Measurements from ENCODE around the gene TARS3.
A peak's percentile ranks its signal among the peaks of the same experiment; 100 is the strongest.
"Not testable (repeated sequence)": the region's sequence is repeated elsewhere in the genome, so short reads cannot be mapped to it uniquely, and the experiment has no call there.

Gene TARS3

DNA sequence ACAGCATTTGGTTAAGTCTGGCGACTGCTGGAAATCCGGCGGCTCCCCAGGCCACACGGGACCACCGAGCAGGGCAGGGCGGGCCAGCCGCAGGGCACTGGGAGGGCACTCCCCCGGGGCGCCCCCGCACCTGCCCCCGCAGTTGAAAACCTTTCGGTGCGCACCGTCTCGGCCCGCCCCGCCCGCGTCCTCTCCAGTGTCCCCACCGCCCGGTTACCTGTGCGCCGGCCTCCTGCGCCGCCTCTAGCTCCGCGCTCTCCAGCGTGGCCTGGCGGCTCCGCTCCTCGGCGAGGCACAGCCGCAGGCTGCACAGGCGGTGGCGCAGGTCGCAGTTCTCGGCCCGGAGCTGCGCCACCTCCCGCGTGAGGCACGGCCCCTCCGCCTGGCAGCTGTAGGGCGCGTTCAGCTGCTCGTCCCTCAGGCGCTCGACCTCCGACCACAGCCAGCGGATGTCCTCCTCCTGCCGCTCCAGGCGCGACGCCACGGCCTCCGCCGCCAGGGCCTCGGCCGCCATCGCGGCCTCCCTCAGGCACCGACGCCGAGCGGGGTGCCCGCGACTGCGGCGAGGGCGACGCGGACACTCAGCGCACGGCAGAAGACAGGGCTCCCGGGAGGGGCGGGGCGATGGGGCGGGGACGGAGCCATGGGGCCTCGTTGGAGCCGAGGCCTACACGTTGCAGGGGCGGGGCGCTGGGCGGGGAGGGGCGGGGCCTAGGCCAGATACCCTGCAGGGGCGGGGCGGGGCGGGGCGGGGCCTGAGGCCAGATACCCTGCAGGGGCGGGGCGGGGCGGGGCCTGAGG, at the start of gene TARS3:
Gene TARS3, minus strand, starts transcription at position 600 of the 801 bp plus-strand sequence. Its CDS starts 86 bp downstream, at position 514.
- peak; percentile 95 for DNase-seq (ENCODE audit: low spot score)
- TF ChIP-seq, protein P1, sequence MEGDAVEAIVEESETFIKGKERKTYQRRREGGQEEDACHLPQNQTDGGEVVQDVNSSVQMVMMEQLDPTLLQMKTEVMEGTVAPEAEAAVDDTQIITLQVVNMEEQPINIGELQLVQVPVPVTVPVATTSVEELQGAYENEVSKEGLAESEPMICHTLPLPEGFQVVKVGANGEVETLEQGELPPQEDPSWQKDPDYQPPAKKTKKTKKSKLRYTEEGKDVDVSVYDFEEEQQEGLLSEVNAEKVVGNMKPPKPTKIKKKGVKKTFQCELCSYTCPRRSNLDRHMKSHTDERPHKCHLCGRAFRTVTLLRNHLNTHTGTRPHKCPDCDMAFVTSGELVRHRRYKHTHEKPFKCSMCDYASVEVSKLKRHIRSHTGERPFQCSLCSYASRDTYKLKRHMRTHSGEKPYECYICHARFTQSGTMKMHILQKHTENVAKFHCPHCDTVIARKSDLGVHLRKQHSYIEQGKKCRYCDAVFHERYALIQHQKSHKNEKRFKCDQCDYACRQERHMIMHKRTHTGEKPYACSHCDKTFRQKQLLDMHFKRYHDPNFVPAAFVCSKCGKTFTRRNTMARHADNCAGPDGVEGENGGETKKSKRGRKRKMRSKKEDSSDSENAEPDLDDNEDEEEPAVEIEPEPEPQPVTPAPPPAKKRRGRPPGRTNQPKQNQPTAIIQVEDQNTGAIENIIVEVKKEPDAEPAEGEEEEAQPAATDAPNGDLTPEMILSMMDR (conservative IDR thresholded peaks at IDR 0.05; ENCODE audit: low read depth) = peak; percentile 42; the same call in 1 of the 2 replicates
- H3K27ac ChIP-seq = peak within 1 kb of the TSS; percentile 79
- POLR2A ChIA-PET (ENCODE audit: low non-redundant PET) = no interaction called here
- CTCF ChIA-PET = interaction anchor here (0.7 to 0.8 kb wide), 2 partner anchors 22 to 60 kb away, joined by 3 to 4 read pairs; no protein-coding TSS in a partner anchor

DNA sequence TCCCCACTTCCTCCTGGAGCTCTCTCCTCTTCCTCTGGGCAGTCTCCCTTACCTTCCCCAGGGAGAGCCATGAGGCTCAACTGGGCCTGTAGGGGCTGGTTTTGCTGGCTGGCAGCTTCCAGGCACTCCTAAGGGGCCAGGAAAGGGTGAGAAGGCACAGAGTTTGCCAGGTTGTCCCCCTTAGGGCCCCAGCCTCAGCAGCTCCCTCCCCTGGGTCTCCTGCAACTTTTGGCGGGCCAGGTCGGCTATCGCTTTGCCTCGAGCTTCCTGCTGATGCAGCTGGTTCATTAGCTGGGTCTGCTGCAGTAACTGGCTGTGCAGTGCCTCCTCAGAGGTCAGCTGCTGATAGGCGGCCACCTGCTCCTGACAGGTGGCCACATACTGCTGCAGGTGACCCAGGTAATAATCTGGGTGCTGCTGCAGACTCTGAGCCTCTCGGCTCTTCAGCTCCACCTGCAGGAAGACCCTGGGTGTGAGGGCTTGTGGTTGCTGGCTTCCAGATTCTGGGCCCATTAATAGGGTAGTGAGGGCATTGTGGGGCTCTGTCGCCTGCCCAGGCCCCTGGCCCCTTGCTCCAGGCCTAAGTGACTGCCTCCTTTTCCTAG, 49.3 kb upstream of the TARS3 start:
- H3K27ac ChIP-seq = no peak overlapping the region
- ChIA-PET CTCF (no interaction called here), POLR2A (ENCODE audit: low non-redundant PET) (no interaction called here)
- DNase-seq (ENCODE audit: low spot score) = no peak
- TF ChIP-seq, protein P1 (conservative IDR thresholded peaks at IDR 0.05; ENCODE audit: low read depth) = no peak

DNA sequence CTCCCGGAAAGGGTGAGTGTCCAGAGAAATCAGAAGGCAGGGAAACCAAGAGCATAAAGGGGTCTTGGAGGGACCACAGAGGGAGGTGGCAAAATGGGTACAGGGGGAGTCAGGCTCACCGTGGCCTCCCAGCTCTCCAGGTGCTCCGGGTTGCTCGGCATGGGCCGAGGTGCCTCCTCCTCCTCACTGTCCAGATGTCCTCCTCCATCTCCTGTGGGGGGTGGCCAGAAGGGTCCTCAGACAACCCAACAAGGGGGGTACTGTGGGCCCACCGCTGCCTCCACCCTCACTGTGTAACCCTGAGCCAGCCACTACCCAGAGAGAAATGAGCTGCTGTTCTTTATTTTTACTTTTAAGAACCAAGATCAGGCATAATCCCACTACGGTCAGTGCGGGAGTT, 48.6 kb upstream of the TARS3 start:
- no peak for DNase-seq (ENCODE audit: low spot score)

GRCh38 chr15:101767083-101767640, 42.9 kb upstream of the TARS3 start:
- CTCF ChIA-PET = not testable (repeated sequence)

More for the DNA sequence above, 48.6 kb upstream of the TARS3 start:
- TF ChIP-seq, protein P1 (conservative IDR thresholded peaks at IDR 0.05; ENCODE audit: low read depth) = no peak
- POLR2A ChIA-PET (ENCODE audit: low non-redundant PET) = no interaction called here
- no peak overlapping the region for H3K27ac ChIP-seq
- CTCF ChIA-PET = no interaction called here

GRCh38 chr15:101765772-101766456, 41.6 kb upstream of the TARS3 start:
- H3K27ac ChIP-seq = no peak overlapping the region
- ChIA-PET CTCF (interaction anchor here (0.7 kb wide), 1 partner anchor 75 kb away, joined by 4 read pairs; no protein-coding TSS in a partner anchor), POLR2A (ENCODE audit: low non-redundant PET) (no interaction called here)
- no peak for DNase-seq (ENCODE audit: low spot score)
- TF ChIP-seq, protein P1 (conservative IDR thresholded peaks at IDR 0.05; ENCODE audit: low read depth) = no peak

More at GRCh38 chr15:101767083-101767640, 42.9 kb upstream of the TARS3 start:
- H3K27ac ChIP-seq; POLR2A ChIA-PET (ENCODE audit: low non-redundant PET); DNase-seq (ENCODE audit: low spot score): not testable (repeated sequence)
- TF ChIP-seq, protein P1 (conservative IDR thresholded peaks at IDR 0.05; ENCODE audit: low read depth) = peak; percentile 31; the same call in 1 of the 2 replicates

GRCh38 chr15:101765340-101765671, 41.0 kb upstream of the TARS3 start:
- DNase-seq (ENCODE audit: low spot score); H3K27ac ChIP-seq: not testable (repeated sequence)
- CTCF ChIA-PET = interaction anchor here (0.7 kb wide), 1 partner anchor 76 kb away, joined by 4 read pairs; no protein-coding TSS in a partner anchor

GRCh38 chr15:101764669-101765339, 40.5 kb upstream of the TARS3 start:
- CTCF ChIA-PET; POLR2A ChIA-PET (ENCODE audit: low non-redundant PET); H3K27ac ChIP-seq; DNase-seq (ENCODE audit: low spot score): not testable (repeated sequence)

More at GRCh38 chr15:101765340-101765671, 41.0 kb upstream of the TARS3 start:
- POLR2A ChIA-PET (ENCODE audit: low non-redundant PET) = not testable (repeated sequence)

DNA sequence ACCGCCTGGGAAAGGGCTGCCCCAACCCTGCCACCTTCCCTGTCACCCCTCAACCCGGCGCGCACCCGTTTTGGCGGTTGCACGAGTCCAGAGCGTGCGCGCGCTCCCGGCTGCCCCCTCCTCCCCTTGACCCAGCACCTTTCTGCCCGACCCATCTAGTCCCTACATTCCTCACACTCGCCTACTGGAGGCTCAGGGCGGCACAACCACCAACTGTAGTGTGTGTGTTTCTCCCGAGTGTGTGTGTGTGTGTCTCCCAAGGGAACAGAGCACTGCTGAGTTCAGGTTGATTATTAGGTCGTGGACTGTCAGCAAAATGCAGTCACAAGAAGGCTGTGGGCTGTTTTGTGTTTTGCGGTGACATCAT, 22.4 kb upstream of the TARS3 start:
- H3K27ac ChIP-seq; POLR2A ChIA-PET (ENCODE audit: low non-redundant PET); DNase-seq (ENCODE audit: low spot score); CTCF ChIA-PET: not testable (repeated sequence)

DNA sequence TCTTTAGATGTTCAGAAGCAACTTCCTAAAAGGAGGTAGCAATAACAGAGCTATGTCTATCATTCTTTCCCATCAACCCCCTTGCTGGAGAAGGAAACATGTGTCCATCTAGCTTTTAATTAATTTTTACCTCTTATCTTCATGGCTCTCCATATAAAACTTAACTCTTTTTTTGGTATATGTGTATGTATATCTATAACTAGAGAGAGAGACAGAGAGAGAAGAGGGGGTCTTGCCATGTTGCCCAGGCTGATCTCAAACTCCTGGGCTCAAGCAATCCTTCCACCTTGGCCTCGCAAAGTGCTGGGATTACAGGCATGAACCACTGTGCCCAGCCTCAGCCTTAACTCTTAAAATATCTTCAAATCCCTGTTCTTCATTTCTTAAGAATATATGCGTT, 10.6 kb upstream of the TARS3 start:
- POLR2A ChIA-PET (ENCODE audit: low non-redundant PET); DNase-seq (ENCODE audit: low spot score); H3K27ac ChIP-seq; CTCF ChIA-PET: not testable (repeated sequence)

Measured in RWPE1 (cell line).